Effector memory CD8-positive, alpha-beta T cell (primary cell): ENCODE results near the gene GPAT2.
"Not testable (repeated sequence)": the region's sequence is repeated elsewhere in the genome, so short reads cannot be mapped to it uniquely, and the experiment has no call there.

Experiments used
- ATAC-seq: fragments of 150-1000 bp; cut with Tn5 transposase; replicated peaks from 2 replicates; pipeline ENCODE4 v1.10.0; 2021; ENCODE audit warnings: mild to moderate bottlenecking, moderate library complexity
- DNase-seq, 3 experiments: peaks; one replicate each; pipeline ENCODE4 v3.0.0; 2021
- H3K27ac Mint-ChIP-seq, 2 donors: one replicate each; pipeline ENCODE4 v1.8.0; 2022; ENCODE audit warnings: mild to moderate bottlenecking in 2 of 2, mixed read lengths in 2 of 2, moderate library complexity in 2 of 2
- H3K27me3 Mint-ChIP-seq, 2 donors: one replicate each; pipeline ENCODE4 v1.8.0; 2022; ENCODE audit warnings: mixed read lengths in 2 of 2
- H3K36me3 Mint-ChIP-seq: one replicate; pipeline ENCODE4 v1.8.0; 2022; ENCODE audit warnings: mild to moderate bottlenecking, moderate library complexity, mixed read lengths; ENCODE audit not compliant: insufficient read depth
- H3K4me1 Mint-ChIP-seq, 2 donors: one replicate each; pipeline ENCODE4 v1.8.0; 2022; ENCODE audit warnings: low read depth in 2 of 2, mixed read lengths in 2 of 2
- H3K4me3 Mint-ChIP-seq, 2 donors: one replicate each; pipeline ENCODE4 v1.8.0; 2022; ENCODE audit warnings: mild to moderate bottlenecking in 2 of 2, mixed read lengths in 2 of 2, moderate library complexity in 2 of 2
- H3K9me3 Mint-ChIP-seq, 2 donors: one replicate each; pipeline ENCODE4 v1.8.0; 2022; ENCODE audit warnings: mixed read lengths in 2 of 2
- total RNA-seq, 9 experiments: gene quantifications; one replicate each; lab custom pipeline; 2026; lab: John Stamatoyannopoulos, UW

The GPAT2 gene
- total RNA-seq: 0 to 7.4 (median 2.9) reads per million in 9 experiments

GRCh38 chr2:96034792-96035191 is at the start of gene GPAT2:
TSS of gene GPAT2 (minus strand) at chr2:96034916. CDS start at chr2:96032359, 2,557 bp downstream.
- H3K4me1 Mint-ChIP-seq, H3K27me3 Mint-ChIP-seq, H3K4me3 Mint-ChIP-seq, H3K36me3 Mint-ChIP-seq, H3K27ac Mint-ChIP-seq, ATAC-seq, H3K9me3 Mint-ChIP-seq, DNase-seq: not testable (repeated sequence)

GRCh38 chr2:96083989-96084857 is 49.5 kb upstream of the GPAT2 start:
- Mint-ChIP-seq H3K9me3 (no peaks in the 10 kb centered on the region), H3K36me3 (no peaks in the 10 kb centered on the region), H3K27ac (no peak overlapping the region), H3K4me1 (no peaks in the 10 kb centered on the region), H3K27me3 (peaks cover 4 to 30% of the 10 kb centered on the region in 2 donors), H3K4me3 (no peak overlapping the region)
- ATAC-seq: no peak
- no peak for DNase-seq

GRCh38 chr2:96083064-96083939 is 48.6 kb upstream of the GPAT2 start:
- DNase-seq: no peak
- Mint-ChIP-seq H3K27me3 (peaks cover 4 to 28% of the 10 kb centered on the region in 2 donors), H3K27ac (no peak overlapping the region), H3K4me3 (no peak overlapping the region), H3K36me3 (no peaks in the 10 kb centered on the region), H3K9me3 (no peaks in the 10 kb centered on the region), H3K4me1 (no peaks in the 10 kb centered on the region)
- ATAC-seq: no peak

- no peaks in the 10 kb centered on the region for H3K36me3 Mint-ChIP-seq
- H3K27me3 Mint-ChIP-seq: peaks cover 4 to 28% of the 10 kb centered on the region in 2 donors
- H3K27ac Mint-ChIP-seq: no peak overlapping the region
- ATAC-seq (no peak), DNase-seq (no peak)
- H3K4me3 Mint-ChIP-seq: no peak overlapping the region
- no peaks in the 10 kb centered on the region for H3K9me3 Mint-ChIP-seq
- no peaks in the 10 kb centered on the region for H3K4me1 Mint-ChIP-seq
Measured at GRCh38 chr2:96082211-96083063, 47.7 kb upstream of the GPAT2 start.

DNA sequence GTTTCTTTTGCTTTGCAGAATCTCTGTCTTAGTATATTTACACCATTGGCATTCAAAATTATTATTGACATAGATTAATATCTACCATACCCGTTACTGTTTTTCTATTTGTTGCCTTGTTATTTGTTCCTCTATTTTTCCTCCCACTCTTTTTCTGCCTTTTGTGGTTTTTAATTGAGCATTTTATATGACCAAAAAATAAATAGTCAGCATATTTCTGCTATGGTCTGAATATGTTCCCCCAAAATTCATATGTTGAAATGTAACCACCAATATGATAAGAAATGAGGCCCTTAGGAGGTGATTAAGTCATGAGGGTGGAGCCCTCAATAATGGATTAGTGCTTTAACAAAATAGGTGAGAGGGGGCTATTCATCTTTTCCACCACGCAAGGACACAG is 46.3 kb upstream of the GPAT2 start:
- no peak for ATAC-seq

DNA sequence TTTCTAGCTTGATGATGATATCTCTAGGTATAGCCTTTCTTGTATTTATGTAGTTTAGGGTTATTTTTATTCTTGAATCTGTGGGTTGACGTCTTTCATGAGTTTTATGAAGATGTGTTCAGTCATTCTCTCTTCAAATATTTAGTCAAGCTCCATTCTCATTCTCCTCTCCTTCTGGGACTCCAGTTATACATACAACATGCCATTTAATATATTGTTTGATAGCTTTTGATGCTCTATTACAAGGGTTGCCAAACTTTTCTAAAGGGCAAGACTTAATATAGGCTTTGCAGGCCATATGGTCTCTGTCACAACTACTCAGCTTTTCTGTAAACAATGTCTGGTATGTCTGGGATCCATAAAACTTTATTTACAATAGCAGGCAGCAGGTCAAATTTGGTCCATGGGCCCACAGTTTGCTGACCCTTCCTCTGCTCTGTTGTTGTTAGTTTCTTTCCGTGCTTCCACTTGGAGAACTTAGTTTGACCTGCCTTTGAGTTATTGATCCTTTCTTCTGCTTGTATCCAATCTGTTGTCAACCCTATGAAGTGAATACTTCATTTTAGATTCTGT is 40.6 kb upstream of the GPAT2 start:
- Mint-ChIP-seq H3K4me1 (no peaks in the 10 kb centered on the region), H3K27ac (no peak overlapping the region), H3K9me3 (peaks cover 0 to 20% of the 10 kb centered on the region in 2 donors), H3K4me3 (no peak overlapping the region), H3K36me3 (no peaks in the 10 kb centered on the region), H3K27me3 (peaks cover 5 to 27% of the 10 kb centered on the region in 2 donors)
- DNase-seq (no peak), ATAC-seq (no peak)

More for the DNA sequence above, 46.3 kb upstream of the GPAT2 start:
- no peaks in the 10 kb centered on the region for H3K4me1 Mint-ChIP-seq
- DNase-seq: no peak
- peaks cover 0 to 3% of the 10 kb centered on the region in 2 donors for H3K9me3 Mint-ChIP-seq
- H3K27me3 Mint-ChIP-seq: peaks cover 4 to 28% of the 10 kb centered on the region in 2 donors
- H3K27ac Mint-ChIP-seq: no peak overlapping the region
- no peaks in the 10 kb centered on the region for H3K36me3 Mint-ChIP-seq
- no peak overlapping the region for H3K4me3 Mint-ChIP-seq

DNA sequence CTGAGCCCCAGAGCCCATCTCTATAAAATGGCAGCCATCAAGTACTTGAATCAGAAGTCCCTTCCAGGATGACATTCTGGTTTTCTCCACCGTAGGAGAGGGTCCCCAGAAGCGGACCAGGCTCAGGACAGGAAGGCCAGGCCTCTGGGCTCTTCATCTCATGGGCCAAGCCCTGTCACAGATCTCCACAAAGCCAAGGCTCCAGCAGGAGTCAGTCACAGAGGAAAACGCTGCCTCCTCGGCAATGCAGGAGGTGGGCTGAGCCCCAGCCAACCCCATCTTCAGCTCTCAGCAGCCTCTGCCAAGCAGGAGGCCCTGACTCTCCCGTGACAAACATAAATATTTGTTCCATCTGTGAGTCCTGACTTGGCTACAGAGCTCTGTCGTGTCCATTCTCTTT is 39.4 kb upstream of the GPAT2 start:
- H3K27me3 Mint-ChIP-seq: peaks cover 5 to 32% of the 10 kb centered on the region in 2 donors
- H3K4me3 Mint-ChIP-seq: no peak overlapping the region
- peaks cover 0 to 20% of the 10 kb centered on the region in 2 donors for H3K9me3 Mint-ChIP-seq
- ATAC-seq (no peak), DNase-seq (no peak)
- H3K27ac Mint-ChIP-seq: peak overlapping the region in 1 of 2 donors; percentile 44
- peaks cover 4% of the 10 kb centered on the region for H3K36me3 Mint-ChIP-seq
- H3K4me1 Mint-ChIP-seq: no peaks in the 10 kb centered on the region

- ATAC-seq (no peak), DNase-seq (no peak)
- H3K27ac Mint-ChIP-seq: peak overlapping the region in 1 of 2 donors; percentile 44
Measured at GRCh38 chr2:96073170-96073775, 38.6 kb upstream of the GPAT2 start.

GRCh38 chr2:96072746-96073145 is 38.0 kb upstream of the GPAT2 start:
- ATAC-seq (no peak), DNase-seq (no peak)
- H3K4me3 Mint-ChIP-seq: no peak overlapping the region
- H3K4me1 Mint-ChIP-seq: no peaks in the 10 kb centered on the region
- peaks cover 4% of the 10 kb centered on the region for H3K36me3 Mint-ChIP-seq
- peaks cover 5 to 34% of the 10 kb centered on the region in 2 donors for H3K27me3 Mint-ChIP-seq
- H3K27ac Mint-ChIP-seq: no peak overlapping the region
- peaks cover 0 to 20% of the 10 kb centered on the region in 2 donors for H3K9me3 Mint-ChIP-seq

More at GRCh38 chr2:96073170-96073775, 38.6 kb upstream of the GPAT2 start:
- H3K4me3 Mint-ChIP-seq: no peak overlapping the region
- H3K36me3 Mint-ChIP-seq: peaks cover 4% of the 10 kb centered on the region
- peaks cover 5 to 32% of the 10 kb centered on the region in 2 donors for H3K27me3 Mint-ChIP-seq
- peaks cover 0 to 20% of the 10 kb centered on the region in 2 donors for H3K9me3 Mint-ChIP-seq
- H3K4me1 Mint-ChIP-seq: no peaks in the 10 kb centered on the region

DNA sequence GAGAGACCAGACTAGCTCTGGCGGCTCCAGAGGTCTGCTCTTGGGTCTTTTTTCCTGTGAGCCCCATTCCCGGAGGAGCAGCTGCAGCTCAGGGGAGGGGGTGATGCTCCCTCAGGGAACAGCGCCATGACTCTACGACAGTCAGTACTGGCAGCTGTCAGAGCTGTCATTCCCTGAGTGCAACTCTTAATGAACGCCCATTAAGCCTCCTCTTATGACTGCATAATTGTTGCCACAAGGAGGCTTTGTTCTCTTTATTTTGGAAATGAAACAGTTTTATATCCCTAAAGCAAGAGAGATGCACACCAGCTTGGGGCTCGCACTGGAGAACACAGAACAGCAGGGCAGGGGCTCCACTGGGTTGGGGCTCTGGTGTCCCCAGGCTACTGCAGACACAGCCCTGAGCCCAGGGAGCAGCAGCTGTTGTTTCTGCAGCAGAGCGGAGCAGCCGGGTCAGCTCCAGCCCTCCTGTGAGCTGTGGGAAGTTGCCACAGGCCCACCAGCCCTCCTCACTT is 37.3 kb upstream of the GPAT2 start:
- H3K27ac Mint-ChIP-seq, H3K4me3 Mint-ChIP-seq, H3K36me3 Mint-ChIP-seq, ATAC-seq, H3K4me1 Mint-ChIP-seq, DNase-seq: not testable (repeated sequence)
- peaks cover 0 to 20% of the 10 kb centered on the region in 2 donors for H3K9me3 Mint-ChIP-seq
- peaks cover 5 to 38% of the 10 kb centered on the region in 2 donors for H3K27me3 Mint-ChIP-seq

DNA sequence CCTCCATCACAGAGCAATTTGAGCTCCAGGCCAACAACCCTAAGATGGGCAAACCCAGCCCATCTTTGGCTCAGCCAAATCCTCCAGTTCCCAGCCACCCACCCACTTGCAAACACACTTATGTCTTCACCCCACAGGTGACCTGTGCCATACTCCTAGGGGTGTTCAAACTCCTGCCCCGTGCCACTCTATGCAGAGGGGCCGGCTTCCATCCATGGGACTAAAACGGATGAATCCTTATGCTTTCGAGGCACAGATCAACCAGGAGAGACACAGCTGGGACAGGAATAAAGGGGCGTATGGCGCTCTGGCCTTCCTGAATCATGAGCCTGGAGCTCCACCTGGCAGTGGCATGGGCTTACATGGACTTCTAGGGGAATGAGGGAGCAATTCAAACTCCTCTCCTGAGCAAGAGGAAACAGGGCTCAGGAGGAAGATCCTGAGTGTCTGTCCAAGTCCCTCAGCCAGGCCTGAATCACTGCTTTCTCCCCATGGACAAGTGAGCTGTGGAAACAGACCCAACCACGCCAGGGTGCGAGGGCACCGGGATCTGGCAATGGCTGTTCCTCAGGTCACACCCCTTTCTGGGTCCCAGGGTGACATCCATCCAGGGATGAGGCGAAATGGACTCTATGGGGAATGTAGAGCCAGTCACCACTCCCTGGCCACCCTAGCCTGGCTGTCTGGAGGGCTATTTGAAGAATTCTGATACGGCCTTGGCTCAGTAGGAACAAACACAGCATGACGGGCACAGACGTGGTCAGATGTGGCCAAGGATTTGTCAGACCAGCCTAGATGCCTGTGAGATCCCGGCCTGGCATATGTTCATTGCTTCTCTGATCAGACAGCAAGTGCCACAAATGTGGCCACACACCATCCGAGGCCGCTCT is 36.6 kb upstream of the GPAT2 start:
- H3K36me3 Mint-ChIP-seq, H3K4me3 Mint-ChIP-seq, H3K27ac Mint-ChIP-seq, DNase-seq, H3K4me1 Mint-ChIP-seq, ATAC-seq: not testable (repeated sequence)
- peaks cover 0 to 19% of the 10 kb centered on the region in 2 donors for H3K9me3 Mint-ChIP-seq
- peaks cover 5 to 38% of the 10 kb centered on the region in 2 donors for H3K27me3 Mint-ChIP-seq
